ENCODE data around the gene RNF225.

DNA sequence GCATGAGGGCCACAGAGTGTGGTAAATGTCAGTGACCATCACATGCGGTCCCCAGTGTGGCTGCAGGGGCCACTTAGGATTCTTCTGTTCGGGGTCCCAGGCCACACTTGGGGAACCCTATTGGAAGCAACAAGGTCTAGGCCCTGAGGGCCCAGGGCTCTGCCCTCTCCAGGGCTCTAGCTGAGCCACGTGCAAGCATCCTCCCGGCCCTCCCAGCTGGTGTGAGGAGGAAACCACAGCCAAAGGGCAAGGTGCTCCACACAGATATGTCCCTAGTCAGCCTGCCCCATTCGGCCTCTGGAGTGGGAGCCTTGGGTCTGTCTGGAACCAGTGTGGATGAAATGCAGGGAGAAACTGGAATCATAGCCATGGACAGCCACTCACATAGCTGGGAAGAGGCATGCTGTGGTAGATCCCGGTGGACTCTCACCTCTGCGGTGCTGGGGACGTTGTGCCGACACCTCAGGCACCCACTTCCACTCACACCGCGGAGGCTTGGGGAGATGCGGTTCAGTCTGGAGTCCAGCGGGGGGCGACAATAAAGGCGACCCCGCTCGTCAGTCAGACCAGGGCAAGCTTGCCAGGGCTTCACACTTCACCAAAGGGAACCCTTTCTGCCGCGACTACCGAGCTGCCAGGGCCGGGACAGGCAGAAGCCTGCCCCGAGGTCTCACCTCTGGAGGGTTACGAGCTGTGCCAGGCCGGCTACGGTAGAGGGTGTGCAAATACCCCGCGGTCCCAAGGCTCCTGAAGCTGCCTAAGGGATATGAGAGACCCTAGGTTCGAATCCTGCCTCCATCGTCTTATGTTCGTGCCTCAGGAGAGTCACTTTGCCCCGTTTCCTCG is 28.6 kb upstream of the RNF225 start:
- TF ChIP-seq, protein P1, sequence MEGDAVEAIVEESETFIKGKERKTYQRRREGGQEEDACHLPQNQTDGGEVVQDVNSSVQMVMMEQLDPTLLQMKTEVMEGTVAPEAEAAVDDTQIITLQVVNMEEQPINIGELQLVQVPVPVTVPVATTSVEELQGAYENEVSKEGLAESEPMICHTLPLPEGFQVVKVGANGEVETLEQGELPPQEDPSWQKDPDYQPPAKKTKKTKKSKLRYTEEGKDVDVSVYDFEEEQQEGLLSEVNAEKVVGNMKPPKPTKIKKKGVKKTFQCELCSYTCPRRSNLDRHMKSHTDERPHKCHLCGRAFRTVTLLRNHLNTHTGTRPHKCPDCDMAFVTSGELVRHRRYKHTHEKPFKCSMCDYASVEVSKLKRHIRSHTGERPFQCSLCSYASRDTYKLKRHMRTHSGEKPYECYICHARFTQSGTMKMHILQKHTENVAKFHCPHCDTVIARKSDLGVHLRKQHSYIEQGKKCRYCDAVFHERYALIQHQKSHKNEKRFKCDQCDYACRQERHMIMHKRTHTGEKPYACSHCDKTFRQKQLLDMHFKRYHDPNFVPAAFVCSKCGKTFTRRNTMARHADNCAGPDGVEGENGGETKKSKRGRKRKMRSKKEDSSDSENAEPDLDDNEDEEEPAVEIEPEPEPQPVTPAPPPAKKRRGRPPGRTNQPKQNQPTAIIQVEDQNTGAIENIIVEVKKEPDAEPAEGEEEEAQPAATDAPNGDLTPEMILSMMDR (IDR thresholded peaks at IDR 0.05), result no peak
- TF ChIP-seq POLR2A (IDR thresholded peaks at IDR 0.05) (no peak), POLR2AphosphoS5 (IDR thresholded peaks at IDR 0.05; ENCODE audit: insufficient read depth in 1 of 2, low read depth in 1 of 2) (no peak)
